WTC11 (cell line): ENCODE measurements around the gene PDXP. TPM values are rescaled to one million over a fixed set of nuclear protein-coding genes. Genes with fewer than 3 reads are reported as not detected.

Experiments
- ATAC-seq: fragments of 200-7000 bp; cut with Tn5 transposase; 2 replicates; pipeline ENCODE4 v1.10.0; 2021; ENCODE audit warnings: mild to moderate bottlenecking, moderate library complexity
- CTCF ChIA-PET: fragments of 300-600 bp; sonication (Branson Sonifier 250); formaldehyde crosslinking; loops from one replicate; lab custom pipeline; 2021; ENCODE audit warnings: antibody characterized with exemption; lab: Charles Lee
- POLR2A ChIA-PET: fragments of 350-600 bp; sonication (Branson Sonifier 250); formaldehyde crosslinking; loops from one replicate; lab custom pipeline; 2021; ENCODE audit warnings: antibody characterized with exemption; lab: Charles Lee
- DNase-seq: peaks from one replicate; pipeline ENCODE4 v3.0.0; 2021; ENCODE audit warnings: low spot score
- H3K27ac Mint-ChIP-seq: 2 replicates; pipeline ENCODE4 v1.8.0; 2021; ENCODE audit warnings: mixed read lengths
- H3K27me3 Mint-ChIP-seq: 2 replicates; pipeline ENCODE4 v1.8.0; 2021; ENCODE audit warnings: low read depth, mild to moderate bottlenecking, moderate library complexity, mixed read lengths
- H3K36me3 Mint-ChIP-seq: 2 replicates; pipeline ENCODE4 v1.8.0; 2021; ENCODE audit warnings: mixed read lengths
- H3K4me1 Mint-ChIP-seq: 2 replicates; pipeline ENCODE4 v1.8.0; 2022; ENCODE audit warnings: mixed read lengths
- H3K4me3 Mint-ChIP-seq: 2 replicates; pipeline ENCODE4 v1.8.0; 2021; ENCODE audit warnings: mild to moderate bottlenecking, moderate library complexity, mixed read lengths
- H3K9me3 Mint-ChIP-seq: 2 replicates; pipeline ENCODE4 v1.8.0; 2021; ENCODE audit warnings: mixed read lengths
- CDX4 ChIP-seq: fragments of 250-450 bp; sonication (Bioruptor Pico); IDR thresholded peaks from 2 replicates; pipeline ENCODE4 v1.9.0; 2021; ENCODE audit warnings: moderate library complexity, mild to moderate bottlenecking, inconsistent platforms, borderline replicate concordance
- CREB1 ChIP-seq: sonication (generic); formaldehyde crosslinking; IDR thresholded peaks from 2 replicates; pipeline ENCODE4 v1.8.0; 2023; ENCODE audit warnings: mild to moderate bottlenecking, missing genetic modification reagents
- ELF4 ChIP-seq: sonication (generic); formaldehyde crosslinking; IDR thresholded peaks from 2 replicates; pipeline ENCODE4 v1.8.1; 2022; ENCODE audit warnings: low read depth, mild to moderate bottlenecking, moderate library complexity, missing genetic modification reagents
- EMX1 ChIP-seq: fragments of 250-450 bp; sonication (Bioruptor Pico); IDR thresholded peaks from 2 replicates; pipeline ENCODE4 v1.8.0; 2021; ENCODE audit warnings: mild to moderate bottlenecking
- FOXP1 ChIP-seq: sonication (generic); formaldehyde crosslinking; IDR thresholded peaks from 2 replicates; pipeline ENCODE4 v1.8.0; 2022; ENCODE audit warnings: missing genetic modification reagents, mild to moderate bottlenecking, moderate library complexity, borderline replicate concordance
- HMGXB4 ChIP-seq: sonication (generic); formaldehyde crosslinking; IDR thresholded peaks from 2 replicates; pipeline ENCODE4 v1.8.1; 2023; ENCODE audit warnings: mild to moderate bottlenecking, moderate library complexity, missing genetic modification reagents
- JAZF1 ChIP-seq: fragments of 250-450 bp; sonication (Bioruptor Pico); IDR thresholded peaks from 2 replicates; pipeline ENCODE4 v1.9.0; 2021; ENCODE audit warnings: moderate library complexity, mild to moderate bottlenecking, inconsistent platforms
- MLX ChIP-seq: sonication (generic); formaldehyde crosslinking; IDR thresholded peaks from 2 replicates; pipeline ENCODE4 v1.8.1; 2023; ENCODE audit warnings: mild to moderate bottlenecking, missing genetic modification reagents, moderate library complexity
- MXD4 ChIP-seq: fragments of 250-450 bp; sonication (Bioruptor Pico); IDR thresholded peaks from 2 replicates; pipeline ENCODE4 v1.8.0; 2021; ENCODE audit warnings: mild to moderate bottlenecking, moderate library complexity, borderline replicate concordance
- NFE2L1 ChIP-seq: sonication (generic); formaldehyde crosslinking; IDR thresholded peaks from 2 replicates; pipeline ENCODE4 v1.8.1; 2023; ENCODE audit warnings: missing genetic modification reagents
- OVOL2 ChIP-seq: fragments of 250-450 bp; sonication (Bioruptor Pico); IDR thresholded peaks from 2 replicates; pipeline ENCODE4 v1.9.0; 2021; ENCODE audit warnings: mild to moderate bottlenecking, borderline replicate concordance
- PRDM15 ChIP-seq: sonication (generic); formaldehyde crosslinking; IDR thresholded peaks from 2 replicates; pipeline ENCODE4 v1.8.0; 2022; ENCODE audit warnings: missing genetic modification reagents
- TEAD4 ChIP-seq: sonication (generic); formaldehyde crosslinking; IDR thresholded peaks from 2 replicates; pipeline ENCODE4 v1.8.0; 2022; ENCODE audit warnings: mild to moderate bottlenecking, missing genetic modification reagents
- TP53 ChIP-seq: sonication (generic); formaldehyde crosslinking; IDR thresholded peaks from 2 replicates; pipeline ENCODE4 v1.8.1; 2023; ENCODE audit warnings: mild to moderate bottlenecking, missing genetic modification reagents
- ZBTB21 ChIP-seq: sonication (generic); formaldehyde crosslinking; IDR thresholded peaks from 2 replicates; pipeline ENCODE4 v1.8.1; 2023; ENCODE audit warnings: mild to moderate bottlenecking, missing genetic modification reagents, borderline replicate concordance
- ZBTB43 ChIP-seq: sonication (generic); formaldehyde crosslinking; IDR thresholded peaks from 2 replicates; pipeline ENCODE4 v1.8.1; 2023; ENCODE audit warnings: mild to moderate bottlenecking, missing genetic modification reagents
- ZNF219 ChIP-seq: sonication (generic); formaldehyde crosslinking; IDR thresholded peaks from 2 replicates; pipeline ENCODE4 v1.8.0; 2023; ENCODE audit warnings: missing genetic modification reagents, mild to moderate bottlenecking, borderline replicate concordance
- ZNF317 ChIP-seq: sonication (generic); formaldehyde crosslinking; IDR thresholded peaks from 2 replicates; pipeline ENCODE4 v1.8.1; 2023; ENCODE audit warnings: low read depth, mild to moderate bottlenecking, moderate library complexity, missing genetic modification reagents, borderline replicate concordance
- ZNF512 ChIP-seq: sonication (generic); formaldehyde crosslinking; IDR thresholded peaks from 2 replicates; pipeline ENCODE4 v1.8.1; 2022; ENCODE audit warnings: missing genetic modification reagents, borderline replicate concordance
- ZSCAN18 ChIP-seq: fragments of 250-450 bp; sonication (Bioruptor Pico); IDR thresholded peaks from 2 replicates; pipeline ENCODE4 v2.1.2; 2022; ENCODE audit warnings: mild to moderate bottlenecking, moderate library complexity
- total RNA-seq: library from RNA; stranded (reverse); gene quantifications from 3 replicates; pipeline ENCODE4 v1.2.3, GENCODE V29; 2021

The PDXP gene
- total RNA-seq, 1 experiment from 2014 or later, result 36.1 TPM

GRCh38 chr22:37634417-37634924 is 24.1 kb upstream of the PDXP start (continued):
- no peak for TF ChIP-seq CDX4 (CRISPR knock-in tag)
- TF ChIP-seq ZNF219 (CRISPR knock-in tag), result no peak
- TF ChIP-seq ZBTB43 (CRISPR knock-in tag), result no peak
- no peak for TF ChIP-seq MLX (CRISPR knock-in tag)
- no peak for TF ChIP-seq EMX1 (CRISPR knock-in tag)
- TF ChIP-seq TEAD4 (CRISPR knock-in tag), result no peak

GRCh38 chr22:37635157-37635556 is 23.4 kb upstream of the PDXP start:
- no peaks in the 10 kb centered on the region for H3K27me3 Mint-ChIP-seq
- DNase-seq, result no peak
- no peak for ATAC-seq
- CTCF ChIA-PET, result interaction anchor here (0.5 to 11.4 kb wide), 15 partner anchors 7 to 587 kb away, joined by 3 to 152 read pairs (median 6); partner anchors contain the start of genes GGA1 and PDXP
- POLR2A ChIA-PET, result no interaction called here
- TF ChIP-seq ZNF512 (no peak), CREB1 (CRISPR knock-in tag) (no peak), ZNF219 (CRISPR knock-in tag) (no peak), MXD4 (no peak)
- H3K4me1 Mint-ChIP-seq, result peaks cover 22% of the 10 kb centered on the region
- H3K36me3 Mint-ChIP-seq, result no peaks in the 10 kb centered on the region
- no peak overlapping the region for H3K27ac Mint-ChIP-seq
- no peaks in the 10 kb centered on the region for H3K9me3 Mint-ChIP-seq
- H3K4me3 Mint-ChIP-seq, result no peak overlapping the region

- Mint-ChIP-seq H3K9me3 (no peaks in the 10 kb centered on the region), H3K4me3 (no peak overlapping the region), H3K27me3 (no peaks in the 10 kb centered on the region), H3K4me1 (peaks cover 29% of the 10 kb centered on the region), H3K27ac (no peak overlapping the region), H3K36me3 (no peaks in the 10 kb centered on the region)
- ATAC-seq, result no peak
- CTCF ChIA-PET, result interaction anchor here (0.7 to 3.4 kb wide), 8 partner anchors 8 to 98 kb away, joined by 3 to 17 read pairs (median 6); partner anchors contain the start of genes GGA1, NOL12 and PDXP
- POLR2A ChIA-PET, result interaction anchor here (0.6 kb wide), 2 partner anchors 72 to 157 kb away, joined by 3 read pairs; no protein-coding TSS in a partner anchor
- no peak for DNase-seq
- TF ChIP-seq HMGXB4, result no peak
- TF ChIP-seq TP53, result no peak
- no peak for TF ChIP-seq ZBTB21 (CRISPR knock-in tag)
- TF ChIP-seq ZNF317, result no peak
- TF ChIP-seq PRDM15 (CRISPR knock-in tag), result no peak
- no peak for TF ChIP-seq OVOL2
- TF ChIP-seq NFE2L1 (CRISPR knock-in tag), result no peak
- no peak for TF ChIP-seq FOXP1
- no peak for TF ChIP-seq ELF4 (CRISPR knock-in tag)
- TF ChIP-seq JAZF1, result no peak
- no peak for TF ChIP-seq ZSCAN18 (CRISPR knock-in tag)
Observed at GRCh38 chr22:37636186-37636948, 22.2 kb upstream of the PDXP start.
